Uterus (tissue), 2 donors: ENCODE measurements around the gene SMIM44.
"Not testable (repeated sequence)": the region's sequence is repeated elsewhere in the genome, so short reads cannot be mapped to it uniquely, and the experiment has no call there.

Experiments
- CTCF ChIP-seq, 4 experiments: fragments of 200-600 bp in 2 of 4; fragments of 450-650 bp in 2 of 4; sonication (generic) in 2 of 4; IDR thresholded peaks; one replicate each; pipeline ENCODE4 v1.5.1; 2016 to 2019; ENCODE audit warnings: antibody characterized with exemption in 4 of 4, mild to moderate bottlenecking in 2 of 4, moderate library complexity in 1 of 4
- POLR2A ChIP-seq, 2 donors: fragments of 450-650 bp; IDR thresholded peaks; one replicate each; pipeline ENCODE4 v1.6.1; 2016; ENCODE audit warnings: antibody characterized with exemption in 2 of 2, mild to moderate bottlenecking in 1 of 2, moderate library complexity in 1 of 2

GRCh38 chr19:3452942-3453214, 30.4 kb downstream of the SMIM44 start:
- TF ChIP-seq CTCF, POLR2A (IDR thresholded peaks at IDR 0.05): not testable (repeated sequence)
